B cell (primary cell): Measurements from ENCODE around the gene TTC39C. TPM values are rescaled to one million over a fixed set of nuclear protein-coding genes. Genes with fewer than 3 reads are reported as not detected.

ENCODE experiments used
- ATAC-seq: fragments of 200-7000 bp; cut with Tn5 transposase; one replicate; pipeline ENCODE4 v1.10.0; 2021; ENCODE audit warnings: low read depth, mild to moderate bottlenecking, moderate number of reproducible peaks, moderate library complexity
- CTCF ChIA-PET: fragments of 350-600 bp; sonication (Branson Sonifier 250); formaldehyde crosslinking; loops from one replicate; lab custom pipeline; 2021; ENCODE audit warnings: antibody characterized with exemption, inconsistent platforms; lab: Charles Lee
- POLR2A ChIA-PET: fragments of 350-600 bp; sonication (Branson Sonifier 250); formaldehyde crosslinking; loops from one replicate; lab custom pipeline; 2021; ENCODE audit warnings: antibody characterized with exemption; lab: Charles Lee
- DNase-seq: peaks from one replicate; pipeline ENCODE4 v3.0.0; 2013
- H2AFZ ChIP-seq: 2 replicates; pipeline ENCODE4 v1.6.1; 2012; ENCODE audit warnings: mild to moderate bottlenecking, low read depth, low read length; ENCODE audit not compliant: insufficient read depth, poor library complexity, severe bottlenecking
- H3K27ac ChIP-seq, 2 donors: 1 replicate in 1 of 2; 2 replicates in 1 of 2; pipeline ENCODE4 v1.5.1; 2012 to 2013; ENCODE audit warnings: low read length in 2 of 2, mild to moderate bottlenecking in 2 of 2, moderate library complexity in 1 of 2
- H3K27me3 ChIP-seq, 4 experiments: fragments of 200-600 bp in 1 of 4; sonication (generic) in 1 of 4; replicated peaks in 1 of 4; 1 replicate in 2 of 4; 2 replicates in 2 of 4; pipeline versions ENCODE4 v1.6.1 to v1.7.0; 2013 to 2016; ENCODE audit warnings: low read length in 3 of 4, mild to moderate bottlenecking in 2 of 4, mixed read lengths in 1 of 4, moderate library complexity in 1 of 4; ENCODE audit not compliant: insufficient read depth in 4 of 4, control insufficient read depth in 3 of 4; ENCODE audit errors: control extremely low read depth in 1 of 4
- H3K36me3 ChIP-seq, 2 experiments: replicated peaks in 1 of 2; 1 replicate in 1 of 2; 2 replicates in 1 of 2; pipeline versions ENCODE4 v1.6.1 to v1.7.1; 2013; ENCODE audit warnings: low read length in 1 of 2; ENCODE audit not compliant: insufficient read depth in 2 of 2, control insufficient read depth in 1 of 2; ENCODE audit errors: control extremely low read depth in 1 of 2, extremely low read depth in 1 of 2
- H3K4me1 ChIP-seq, 2 donors: fragments of 200-600 bp in 1 of 2; sonication (generic) in 1 of 2; 1 replicate in 1 of 2; 2 replicates in 1 of 2; pipeline versions ENCODE4 v1.5.1 to v1.6.1; 2013 to 2017; ENCODE audit warnings: low read length in 2 of 2; ENCODE audit not compliant: control insufficient read depth in 2 of 2, insufficient read depth in 2 of 2
- H3K4me2 ChIP-seq: replicated peaks from 2 replicates; pipeline ENCODE3; 2012; ENCODE audit warnings: mild to moderate bottlenecking, low read depth, low read length; ENCODE audit not compliant: poor library complexity, severe bottlenecking
- H3K4me3 ChIP-seq, 5 experiments: fragments of 200-600 bp in 1 of 5; sonication (generic) in 1 of 5; 1 replicate in 3 of 5; 2 replicates in 2 of 5; pipeline versions ENCODE4 v1.5.1 to v1.7.0; 2011 to 2016; ENCODE audit warnings: low read length in 4 of 5, mild to moderate bottlenecking in 4 of 5, low read depth in 2 of 5, control low read depth in 1 of 5, moderate library complexity in 1 of 5; ENCODE audit not compliant: insufficient read depth in 1 of 5; ENCODE audit errors: control extremely low read depth in 1 of 5, extremely low read depth in 1 of 5
- H3K79me2 ChIP-seq: fragments of 200-600 bp; sonication (generic); one replicate; pipeline ENCODE4 v1.6.0; 2016; ENCODE audit warnings: low read length; ENCODE audit not compliant: control insufficient read depth, insufficient read depth
- H3K9ac ChIP-seq: fragments of 200-600 bp; sonication (generic); 2 replicates; pipeline ENCODE4 v1.6.1; 2017; ENCODE audit warnings: mild to moderate bottlenecking, low read length, moderate library complexity
- H3K9me3 ChIP-seq, 3 donors: one replicate each; pipeline versions ENCODE4 v1.6.1 to v1.7.1; 2013; ENCODE audit warnings: low read length in 2 of 3; ENCODE audit not compliant: control insufficient read depth in 2 of 3, insufficient read depth in 1 of 3; ENCODE audit errors: control extremely low read depth in 1 of 3
- H4K20me1 ChIP-seq: 2 replicates; pipeline ENCODE4 v1.6.0; 2012; ENCODE audit warnings: mild to moderate bottlenecking, low read length; ENCODE audit not compliant: insufficient read depth, control insufficient read depth, poor library complexity, severe bottlenecking
- H3K27ac Mint-ChIP-seq: one replicate; pipeline ENCODE4 v1.8.0; 2021; ENCODE audit warnings: mixed read lengths
- H3K27me3 Mint-ChIP-seq: one replicate; pipeline ENCODE4 v1.8.0; 2021; ENCODE audit warnings: mixed read lengths
- H3K4me1 Mint-ChIP-seq: one replicate; pipeline ENCODE4 v1.8.0; 2021; ENCODE audit warnings: mixed read lengths
- H3K4me3 Mint-ChIP-seq: one replicate; pipeline ENCODE4 v1.8.0; 2021; ENCODE audit warnings: mixed read lengths
- H3K9me3 Mint-ChIP-seq: one replicate; pipeline ENCODE4 v1.8.0; 2022; ENCODE audit warnings: mixed read lengths; ENCODE audit not compliant: insufficient read depth
- EZH2 ChIP-seq: IDR thresholded peaks from 2 replicates; pipeline ENCODE4 v1.6.1; 2012; ENCODE audit warnings: borderline replicate concordance, low read depth, mild to moderate bottlenecking, moderate library complexity, low read length; ENCODE audit not compliant: insufficient read depth, poor library complexity, severe bottlenecking
- WGBS: methylation state at CpG from one replicate; pipeline ENCODE4 v1.1.5; 2013; ENCODE audit warnings: missing lambda C conversion rate; ENCODE audit not compliant: insufficient coverage; 5-methylcytosine and 5-hydroxymethylcytosine counted together
- intact Hi-C: fragments of 100-400 bp; cut with micrococcal nuclease; formaldehyde crosslinking; loops from one replicate; pipeline ENCODE4 v1.10.0; 2022
- polyA plus RNA-seq: library from polyadenylated mRNA; depleted of rRNA; stranded (reverse); fragments of >200 nt; gene quantifications from 2 replicates; pipeline ENCODE4 v1.2.3, GENCODE V29; 2012
- total RNA-seq, 2 donors: library from RNA; stranded (reverse); fragments of 120-200 nt in 1 of 2; gene quantifications; 1 replicate in 1 of 2; 2 replicates in 1 of 2; pipeline versions ENCODE4 v1.2.3 to v1.2.4, GENCODE V29; 2013 to 2022
- TF ChIP-seq, protein P1 (sequence below): fragments of 200-600 bp; IDR thresholded peaks from one replicate; pipeline ENCODE4 v1.8.0; 2022; ENCODE audit warnings: antibody characterized with exemption, mild to moderate bottlenecking

The TTC39C gene
- total and polyA plus RNA-seq, 2 donors (not counting 1 experiment from before 2014, with no cell fraction given): 22.3 to 44.3 TPM

DNA sequence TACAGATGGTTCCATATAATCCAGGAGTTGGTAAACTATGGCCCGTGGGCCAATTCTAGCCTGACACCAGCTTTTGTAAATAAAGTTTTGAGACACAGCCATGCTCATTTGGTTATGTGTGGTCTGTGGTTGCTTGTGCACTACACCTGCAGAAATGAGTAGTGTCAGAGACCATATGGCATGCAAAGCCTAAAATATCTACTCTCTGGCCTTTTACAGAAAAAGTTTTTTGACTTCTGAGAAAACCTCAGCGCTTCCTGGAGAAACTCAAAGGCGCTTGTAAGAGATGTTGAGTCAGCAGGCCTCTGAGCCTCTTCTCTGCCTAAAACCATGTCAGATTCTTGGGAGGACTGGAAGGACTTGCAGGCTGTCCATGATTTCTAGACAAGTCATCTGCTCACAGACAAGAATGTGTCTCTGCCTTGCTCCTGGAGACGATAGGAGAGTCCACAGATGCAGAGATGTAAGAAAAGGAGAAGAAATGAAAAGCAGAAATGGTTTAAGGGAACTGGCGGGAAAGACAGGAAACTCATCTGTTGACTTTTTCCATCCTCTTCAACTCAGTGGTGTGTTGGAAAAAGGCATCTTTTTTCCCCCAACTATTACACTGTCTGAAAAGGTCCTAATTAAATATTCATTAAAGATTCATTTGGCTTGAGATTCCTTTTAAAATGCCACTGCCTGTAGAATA is 5.2 kb downstream of the TTC39C start:
- Mint-ChIP-seq H3K27ac (peak overlapping the region; percentile 93), H3K27me3 (no peaks in the 10 kb centered on the region), H3K4me1 (peaks cover 73% of the 10 kb centered on the region), H3K4me3 (peak overlapping the region; percentile 79), H3K9me3 (no peaks in the 10 kb centered on the region)
- Histone ChIP-seq H3K27me3 (no peaks in the 10 kb centered on the region), H3K9ac (peak overlapping the region; percentile 5), H3K27ac (peak overlapping the region; percentile 51 to 62), H3K4me3 (peak overlapping the region in 1 of 5 experiments; percentile 31), H3K9me3 (no peaks in the 10 kb centered on the region), H3K79me2 (peaks cover 72% of the 10 kb centered on the region), H3K4me1 (peaks cover 70 to 82% of the 10 kb centered on the region in 2 donors), H3K4me2 (peak overlapping the region; percentile 60), H2AFZ (no peak overlapping the region), H4K20me1 (peaks cover 66% of the 10 kb centered on the region), H3K36me3 (peaks cover 0 to 11% of the 10 kb centered on the region in 2 experiments)
- intact Hi-C loops: loop anchor here (1.0 to 10.0 kb wide), 3 partner anchors 8 to 155 kb away; no protein-coding TSS in a partner anchor
- DNase-seq (peak; percentile 72), ATAC-seq (peak; percentile 73)
- WGBS: 7% methylated on average over 3 of the region's 5 CpGs
- POLR2A ChIA-PET: no interaction called here
- CTCF ChIA-PET: interaction anchor here (1.1 kb wide), 1 partner anchor 100 kb away, joined by 3 read pairs; no protein-coding TSS in a partner anchor
- TF ChIP-seq EZH2: no peak
- TF ChIP-seq, protein P1, sequence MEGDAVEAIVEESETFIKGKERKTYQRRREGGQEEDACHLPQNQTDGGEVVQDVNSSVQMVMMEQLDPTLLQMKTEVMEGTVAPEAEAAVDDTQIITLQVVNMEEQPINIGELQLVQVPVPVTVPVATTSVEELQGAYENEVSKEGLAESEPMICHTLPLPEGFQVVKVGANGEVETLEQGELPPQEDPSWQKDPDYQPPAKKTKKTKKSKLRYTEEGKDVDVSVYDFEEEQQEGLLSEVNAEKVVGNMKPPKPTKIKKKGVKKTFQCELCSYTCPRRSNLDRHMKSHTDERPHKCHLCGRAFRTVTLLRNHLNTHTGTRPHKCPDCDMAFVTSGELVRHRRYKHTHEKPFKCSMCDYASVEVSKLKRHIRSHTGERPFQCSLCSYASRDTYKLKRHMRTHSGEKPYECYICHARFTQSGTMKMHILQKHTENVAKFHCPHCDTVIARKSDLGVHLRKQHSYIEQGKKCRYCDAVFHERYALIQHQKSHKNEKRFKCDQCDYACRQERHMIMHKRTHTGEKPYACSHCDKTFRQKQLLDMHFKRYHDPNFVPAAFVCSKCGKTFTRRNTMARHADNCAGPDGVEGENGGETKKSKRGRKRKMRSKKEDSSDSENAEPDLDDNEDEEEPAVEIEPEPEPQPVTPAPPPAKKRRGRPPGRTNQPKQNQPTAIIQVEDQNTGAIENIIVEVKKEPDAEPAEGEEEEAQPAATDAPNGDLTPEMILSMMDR: no peak

- no peak overlapping the region for H3K4me3 Mint-ChIP-seq
- Histone ChIP-seq H3K27ac (peak overlapping the region in 1 of 2 donors; percentile 62), H3K79me2 (peaks cover 80% of the 10 kb centered on the region), H3K9me3 (no peaks in the 10 kb centered on the region), H3K4me1 (peaks cover 67 to 71% of the 10 kb centered on the region in 2 donors), H4K20me1 (peaks cover 83% of the 10 kb centered on the region), H3K4me3 (no peak overlapping the region), H3K9ac (no peak overlapping the region), H3K4me2 (peak overlapping the region; percentile 60), H2AFZ (no peak overlapping the region), H3K36me3 (peaks cover 0 to 11% of the 10 kb centered on the region in 2 experiments), H3K27me3 (no peaks in the 10 kb centered on the region)
- intact Hi-C loops: no loop called here
- peak overlapping the region; percentile 93 for H3K27ac Mint-ChIP-seq
- ChIA-PET POLR2A (no interaction called here), CTCF (interaction anchor here (0.8 kb wide), 1 partner anchor 103 kb away, joined by 4 read pairs; no protein-coding TSS in a partner anchor)
- no peaks in the 10 kb centered on the region for H3K9me3 Mint-ChIP-seq
- DNase-seq (no peak), ATAC-seq (no peak)
- WGBS: no CpG with 5 or more reads among the region's 3 CpGs
- no peaks in the 10 kb centered on the region for H3K27me3 Mint-ChIP-seq
- TF ChIP-seq, protein P1: no peak
- TF ChIP-seq EZH2: no peak
- peaks cover 70% of the 10 kb centered on the region for H3K4me1 Mint-ChIP-seq
Measured at GRCh38 chr18:24021505-24021904, 7.0 kb downstream of the TTC39C start.
